ENCODE data around the gene SOX5. TPM values are rescaled to one million over a fixed set of nuclear protein-coding genes. Genes with fewer than 3 reads are reported as not detected.
"Not testable (repeated sequence)": the region's sequence is repeated elsewhere in the genome, so short reads cannot be mapped to it uniquely, and the experiment has no call there.

The SOX5 gene
- polyA plus RNA-seq, 4 donors = 6.2 to 8.6 (median 7.7) TPM

- DNase-seq (ENCODE audit: low read depth in 4 of 4, low spot score in 2 of 4) = no peak
These were observed 37.9 kb downstream of the SOX5 start for GRCh38 chr12:23911574-23911973.

GRCh38 chr12:23909551-23909950 lies 39.9 kb downstream of the SOX5 start:
- DNase-seq (ENCODE audit: low read depth in 4 of 4, low spot score in 2 of 4) = no peak

- DNase-seq (ENCODE audit: low read depth in 4 of 4, low spot score in 2 of 4) = no peak
These were observed 43.1 kb downstream of the SOX5 start for GRCh38 chr12:23906329-23906728.

- no peak for DNase-seq (ENCODE audit: low read depth in 4 of 4, low spot score in 2 of 4)
These were observed 50.0 kb downstream of the SOX5 start for GRCh38 chr12:23899434-23899833.

- DNase-seq (ENCODE audit: low read depth in 4 of 4, low spot score in 2 of 4) = no peak
These were observed 51.3 kb downstream of the SOX5 start for GRCh38 chr12:23898121-23898520.

- DNase-seq (ENCODE audit: low read depth in 4 of 4, low spot score in 2 of 4) = no peak
These were observed 53.7 kb downstream of the SOX5 start for GRCh38 chr12:23895792-23896218.

GRCh38 chr12:23893611-23894010 lies 55.9 kb downstream of the SOX5 start:
- DNase-seq (ENCODE audit: low read depth in 4 of 4, low spot score in 2 of 4) = no peak

- DNase-seq (ENCODE audit: low read depth in 4 of 4, low spot score in 2 of 4) = no peak
These were observed 58.4 kb downstream of the SOX5 start for GRCh38 chr12:23891115-23891514.

GRCh38 chr12:23889069-23889440 lies 60.4 kb downstream of the SOX5 start:
- no peak for DNase-seq (ENCODE audit: low read depth in 4 of 4, low spot score in 2 of 4)

- DNase-seq (ENCODE audit: low read depth in 4 of 4, low spot score in 2 of 4) = no peak
These were observed 60.9 kb downstream of the SOX5 start for GRCh38 chr12:23888396-23889068.

- DNase-seq (ENCODE audit: low read depth in 4 of 4, low spot score in 2 of 4) = no peak
These were observed 62.2 kb downstream of the SOX5 start for GRCh38 chr12:23887055-23887835.

GRCh38 chr12:23885394-23885793 lies 64.1 kb downstream of the SOX5 start:
- no peak for DNase-seq (ENCODE audit: low read depth in 4 of 4, low spot score in 2 of 4)

- DNase-seq (ENCODE audit: low read depth in 4 of 4, low spot score in 2 of 4) = no peak
These were observed 64.6 kb downstream of the SOX5 start for GRCh38 chr12:23884909-23885308.

- no peak for DNase-seq (ENCODE audit: low read depth in 4 of 4, low spot score in 2 of 4)
These were observed 68.5 kb downstream of the SOX5 start for GRCh38 chr12:23880988-23881387.

- not testable (repeated sequence) for DNase-seq (ENCODE audit: low read depth in 4 of 4, low spot score in 2 of 4)
These were observed 72.9 kb downstream of the SOX5 start for GRCh38 chr12:23876618-23877017.

- no peak for DNase-seq (ENCODE audit: low read depth in 4 of 4, low spot score in 2 of 4)
These were observed 81.7 kb downstream of the SOX5 start for GRCh38 chr12:23867794-23868193.

- no peak for DNase-seq (ENCODE audit: low read depth in 4 of 4, low spot score in 2 of 4)
These were observed 86.8 kb downstream of the SOX5 start for GRCh38 chr12:23862701-23863100.

GRCh38 chr12:23860019-23860418 lies 89.5 kb downstream of the SOX5 start:
- no peak for DNase-seq (ENCODE audit: low read depth in 4 of 4, low spot score in 2 of 4)

GRCh38 chr12:23857178-23857577 lies 92.3 kb downstream of the SOX5 start:
- no peak for DNase-seq (ENCODE audit: low read depth in 4 of 4, low spot score in 2 of 4)

GRCh38 chr12:23855813-23856212 lies 93.7 kb downstream of the SOX5 start:
- no peak for DNase-seq (ENCODE audit: low read depth in 4 of 4, low spot score in 2 of 4)

- no peak for DNase-seq (ENCODE audit: low read depth in 4 of 4, low spot score in 2 of 4)
These were observed 94.9 kb downstream of the SOX5 start for GRCh38 chr12:23854598-23854997.

GRCh38 chr12:23853640-23854039 lies 95.8 kb downstream of the SOX5 start:
- no peak for DNase-seq (ENCODE audit: low read depth in 4 of 4, low spot score in 2 of 4)
